GM23248 (cell line): ENCODE results near the gene ELK3. TPM values are rescaled to one million over a fixed set of nuclear protein-coding genes. Genes with fewer than 3 reads are reported as not detected.
"Not testable (repeated sequence)": the region's sequence is repeated elsewhere in the genome, so short reads cannot be mapped to it uniquely, and the experiment has no call there.

Experiments
- DNase-seq: peaks from one replicate; pipeline ENCODE4 v3.0.0-alpha.2; 2015
- H2AFZ ChIP-seq: fragments of 200-600 bp; sonication (generic); 2 replicates; pipeline ENCODE4 v1.6.1; 2016; ENCODE audit warnings: antibody characterized with exemption
- H3F3A ChIP-seq: fragments of 200-600 bp; sonication (generic); 2 replicates; pipeline ENCODE4 v1.6.1; 2016; ENCODE audit warnings: mild to moderate bottlenecking, antibody characterized with exemption, mixed run types; ENCODE audit not compliant: insufficient read depth
- H3K27ac ChIP-seq: fragments of 200-600 bp; sonication (generic); 2 replicates; pipeline ENCODE4 v1.5.1; 2016; ENCODE audit warnings: mild to moderate bottlenecking
- H3K27me3 ChIP-seq: fragments of 200-600 bp; sonication (generic); replicated peaks from 2 replicates; pipeline ENCODE4 v1.6.1; 2016; ENCODE audit warnings: mild to moderate bottlenecking; ENCODE audit not compliant: insufficient read depth
- H3K36me3 ChIP-seq: fragments of 200-600 bp; sonication (generic); 2 replicates; pipeline ENCODE4 v1.6.1; 2016; ENCODE audit warnings: low read depth, mild to moderate bottlenecking
- H3K4me1 ChIP-seq: fragments of 200-600 bp; sonication (generic); 2 replicates; pipeline ENCODE4 v1.6.1; 2016; ENCODE audit warnings: mild to moderate bottlenecking; ENCODE audit not compliant: insufficient read depth
- H3K4me2 ChIP-seq: fragments of 200-600 bp; sonication (generic); one replicate; pipeline ENCODE4 v1.6.1; 2016; ENCODE audit warnings: mild to moderate bottlenecking; ENCODE audit not compliant: unreplicated experiment
- H3K4me3 ChIP-seq: fragments of 200-600 bp; sonication (generic); 2 replicates; pipeline ENCODE4 v1.5.1; 2016; ENCODE audit warnings: mild to moderate bottlenecking
- H3K79me2 ChIP-seq: fragments of 200-600 bp; sonication (generic); 2 replicates; pipeline ENCODE4 v1.6.1; 2016; ENCODE audit warnings: mild to moderate bottlenecking; ENCODE audit not compliant: insufficient read depth
- H3K9ac ChIP-seq: fragments of 200-600 bp; sonication (generic); 2 replicates; pipeline ENCODE4 v1.6.1; 2016; ENCODE audit warnings: mild to moderate bottlenecking
- H3K9me2 ChIP-seq: fragments of 200-600 bp; sonication (generic); 2 replicates; pipeline ENCODE4 v1.6.1; 2016; ENCODE audit warnings: mixed run types, mild to moderate bottlenecking, moderate library complexity; ENCODE audit not compliant: insufficient read depth
- H3K9me3 ChIP-seq: fragments of 200-600 bp; sonication (generic); one replicate; pipeline ENCODE4 v1.6.1; 2017; ENCODE audit warnings: low read depth
- H4K20me1 ChIP-seq: fragments of 200-600 bp; sonication (generic); 2 replicates; pipeline ENCODE4 v1.6.0; 2016; ENCODE audit not compliant: insufficient read depth
- EZH2 ChIP-seq: fragments of 200-600 bp; sonication (generic); IDR thresholded peaks from 2 replicates; pipeline ENCODE4 v1.6.1; 2018; ENCODE audit warnings: antibody characterized with exemption, mild to moderate bottlenecking; ENCODE audit not compliant: insufficient read depth, poor library complexity, severe bottlenecking
- EZH2phosphoT487 ChIP-seq: fragments of 200-600 bp; sonication (generic); IDR thresholded peaks from 2 replicates; pipeline ENCODE4 v1.6.1; 2018; ENCODE audit warnings: antibody characterized with exemption, moderate library complexity, mild to moderate bottlenecking, low read depth; ENCODE audit not compliant: insufficient read depth
- WGBS, 2 experiments: methylation state at CpG; one replicate each; pipeline ENCODE4 v1.1.6; 2015 to 2017; ENCODE audit warnings: low lambda C conversion rate in 2 of 2, low coverage in 1 of 2; ENCODE audit errors: missing lambda C conversion rate in 2 of 2; 5-methylcytosine and 5-hydroxymethylcytosine counted together
- in situ Hi-C: fragments of 300-500 bp; cut with MboI; formaldehyde crosslinking; loops from 2 replicates; pipeline ENCODE4 v1.15.0; 2020
- polyA plus RNA-seq: library from polyadenylated mRNA; unstranded; fragments of >200 nt; fragmentation: Nextera tagmentation; extraction: Ambion mirVana; gene quantifications from 2 replicates; pipeline ENCODE4 v1.2.1, GENCODE V29; 2016
- small RNA-seq: library from RNA; depleted of rRNA; stranded (forward); fragments of <200 nt; gene quantifications from one replicate; pipeline ENCODE3, GENCODE V24; 2014; ENCODE audit warnings: low read depth, low replicate concordance
- total RNA-seq: library from RNA; depleted of rRNA; stranded (reverse); fragments of >200 nt; shearing (Covaris generic); gene quantifications from 2 replicates; pipeline ENCODE4 v1.2.3, GENCODE V29; 2014; rRNA removed

Gene ELK3
- total and polyA plus RNA-seq, 2 experiments from 2014 or later: 31.9 to 51.9 TPM

DNA sequence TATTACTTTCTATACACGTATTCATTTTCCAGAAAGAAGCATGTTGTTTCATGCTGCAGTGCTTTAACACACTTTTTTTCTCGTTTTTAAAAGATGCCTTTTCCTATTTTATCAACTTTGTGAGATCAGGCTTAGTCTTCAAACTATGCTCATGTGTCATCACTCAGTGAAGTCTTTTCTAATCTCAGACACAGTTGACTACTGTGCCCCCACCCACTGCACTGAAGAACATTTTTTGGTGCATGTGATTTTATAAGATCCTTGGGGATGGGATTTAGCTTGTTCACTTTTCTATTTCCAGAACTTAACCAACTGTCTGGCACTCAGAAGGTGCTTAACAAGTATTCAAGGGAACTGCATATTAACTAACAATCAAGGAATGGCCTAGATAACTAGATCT lies 120.5 kb downstream of the ELK3 start:
- Histone ChIP-seq H3K9me2 (no peaks in the 10 kb centered on the region), H3K79me2 (peaks cover 78% of the 10 kb centered on the region), H3K4me1 (peaks cover 15% of the 10 kb centered on the region; the same call in 1 of the 2 replicates), H3K4me2 (no peak overlapping the region), H3K27ac (0 out of 2 replicates have a peak overlapping the region, but pooled peaks have one; percentile 5), H3K9me3 (no peaks in the 10 kb centered on the region), H4K20me1 (peaks cover 3% of the 10 kb centered on the region; the same call in 1 of the 2 replicates), H3K36me3 (peaks cover 33% of the 10 kb centered on the region), H3F3A (peaks cover 37% of the 10 kb centered on the region), H3K27me3 (no peaks in the 10 kb centered on the region), H2AFZ (no peak overlapping the region), H3K4me3 (no peak overlapping the region), H3K9ac (no peak overlapping the region)
- no peak for DNase-seq
- 26 to 32% methylated on average over 2 of the region's 2 CpGs for WGBS, 2 experiments
- TF ChIP-seq EZH2phosphoT487 (no peak), EZH2 (no peak)
- in situ Hi-C loops: no loop called here

DNA sequence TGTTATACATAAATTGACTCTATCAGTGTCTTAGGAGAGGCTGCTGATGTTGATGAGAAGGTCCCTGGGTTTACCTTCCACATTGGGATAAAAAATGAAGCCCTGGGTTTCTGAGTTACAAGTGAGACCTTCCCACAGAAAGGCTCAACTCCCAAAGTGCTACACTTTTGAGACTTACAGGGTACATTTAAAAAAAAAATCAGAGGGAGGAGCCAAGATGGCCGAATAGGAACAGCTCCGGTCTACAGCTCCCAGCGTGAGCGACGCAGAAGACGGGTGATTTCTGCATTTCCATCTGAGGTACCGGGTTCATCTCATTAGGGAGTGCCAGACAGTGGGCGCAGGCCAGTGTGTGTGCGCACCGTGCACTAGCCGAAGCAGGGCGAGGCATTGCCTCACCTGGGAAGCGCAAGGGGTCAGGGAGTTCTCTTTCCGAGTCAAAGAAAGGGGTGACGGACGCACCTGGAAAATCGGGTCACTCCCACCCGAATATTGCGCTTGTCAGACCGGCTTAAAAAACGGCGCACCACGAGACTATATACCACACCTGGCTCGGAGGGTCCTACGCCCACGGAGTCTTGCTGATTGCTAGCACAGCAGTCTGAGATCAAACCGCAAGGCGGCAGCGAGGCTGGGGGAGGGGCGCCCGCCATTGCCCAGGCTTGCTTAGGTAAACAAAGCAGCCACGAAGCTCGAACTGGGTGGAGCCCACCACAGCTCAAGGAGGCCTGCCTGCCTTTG lies 121.7 kb downstream of the ELK3 start:
- H3K9me2 ChIP-seq, H3K27me3 ChIP-seq, in situ Hi-C loops, H3K27ac ChIP-seq, H3K4me2 ChIP-seq, H4K20me1 ChIP-seq, H3K9me3 ChIP-seq, DNase-seq, H2AFZ ChIP-seq, H3K4me3 ChIP-seq, H3K9ac ChIP-seq: not testable (repeated sequence)
- 89 to 90% methylated on average over 21 to 31 of the region's 33 CpGs for WGBS, 2 experiments
- peaks cover 34% of the 10 kb centered on the region for H3F3A ChIP-seq
- H3K79me2 ChIP-seq: peaks cover 70% of the 10 kb centered on the region
- peaks cover 23% of the 10 kb centered on the region for H3K36me3 ChIP-seq
- H3K4me1 ChIP-seq: peaks cover 15% of the 10 kb centered on the region; the same call in 1 of the 2 replicates

DNA sequence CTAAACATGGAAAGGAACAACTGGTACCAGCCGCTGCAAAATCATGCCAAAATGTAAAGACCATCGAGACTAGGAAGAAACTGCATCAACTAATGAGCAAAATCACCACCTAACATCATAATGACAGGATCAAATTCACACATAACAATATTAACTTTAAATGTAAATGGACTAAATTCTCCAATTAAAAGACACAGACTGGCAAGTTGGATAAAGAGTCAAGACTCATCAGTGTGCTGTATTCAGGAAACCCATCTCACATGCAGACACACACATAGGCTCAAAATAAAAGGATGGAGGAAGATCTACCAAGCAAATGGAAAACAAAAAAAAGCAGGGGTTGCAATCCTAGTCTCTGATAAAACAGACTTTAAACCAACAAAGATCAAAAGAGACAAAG lies 123.6 kb downstream of the ELK3 start:
- H3K9me3 ChIP-seq, H3K27me3 ChIP-seq, DNase-seq, H3K9ac ChIP-seq, H4K20me1 ChIP-seq, H3K36me3 ChIP-seq, H3K27ac ChIP-seq, H3K4me3 ChIP-seq, in situ Hi-C loops, H3K9me2 ChIP-seq, H2AFZ ChIP-seq, H3K4me2 ChIP-seq: not testable (repeated sequence)
- Histone ChIP-seq H3K4me1 (peaks cover 15% of the 10 kb centered on the region; the same call in 1 of the 2 replicates), H3K79me2 (peaks cover 62% of the 10 kb centered on the region), H3F3A (peaks cover 23% of the 10 kb centered on the region)
- WGBS, 2 experiments: 60 to 90% methylated on average over 1 to 2 of the region's 2 CpGs

Small RNAs within 50 kb of the gene (small RNA-seq; reads per million reads assigned to genes)
- not detected for gene RNU4-24P

Other genes with a start within 250 kb of the ELK3 start
- gene HAL, start 198.0 kb upstream of the ELK3 start, total RNA-seq: not detected in 2 replicates
- not detected in 2 replicates for gene HAL, start 198.0 kb upstream of the ELK3 start, polyA plus RNA-seq
- 58.6 and 62.9 TPM in 2 replicates for gene LTA4H, start 158.8 kb upstream of the ELK3 start, total RNA-seq
- 45.2 and 46.2 TPM in 2 replicates for gene LTA4H, start 158.8 kb upstream of the ELK3 start, polyA plus RNA-seq
- gene CDK17, start 206.1 kb downstream of the ELK3 start, total RNA-seq: 62.7 and 91.9 TPM in 2 replicates
- gene CDK17, start 206.1 kb downstream of the ELK3 start, polyA plus RNA-seq: 29.3 and 30.0 TPM in 2 replicates